HG02840 (cell line): Measurements from ENCODE around the gene GLRA3.
A peak's percentile ranks its signal among the peaks of the same experiment; 100 is the strongest.
"Not testable (repeated sequence)": the region's sequence is repeated elsewhere in the genome, so short reads cannot be mapped to it uniquely, and the experiment has no call there.

ENCODE experiments used
- ATAC-seq: cut with Tn5 transposase; IDR thresholded peaks from one replicate; pipeline ENCODE4 v1.9.1; 2021; ENCODE audit warnings: mild to moderate bottlenecking, moderate library complexity, moderate number of reproducible peaks; ENCODE audit not compliant: unreplicated experiment, low FRiP score

Gene GLRA3

DNA sequence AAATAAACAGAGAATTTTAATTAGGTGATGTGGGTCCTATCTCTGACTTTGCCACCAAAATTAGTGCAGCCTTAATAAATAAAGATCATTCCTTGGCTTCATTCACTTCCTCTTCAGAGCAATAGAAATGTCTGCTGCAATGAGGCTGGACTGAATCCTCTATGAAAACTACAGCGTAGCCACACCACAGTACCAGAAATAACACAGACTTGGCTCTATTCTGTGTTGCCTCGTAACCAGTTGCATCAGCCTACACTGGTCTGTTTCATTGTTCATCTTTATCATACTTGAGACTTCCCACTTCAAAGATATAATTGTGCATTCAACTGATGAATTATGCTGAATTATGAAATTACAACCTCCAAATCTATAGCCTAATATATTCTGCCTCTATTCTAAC, 15.8 kb downstream of the GLRA3 start:
- no peak for ATAC-seq

DNA sequence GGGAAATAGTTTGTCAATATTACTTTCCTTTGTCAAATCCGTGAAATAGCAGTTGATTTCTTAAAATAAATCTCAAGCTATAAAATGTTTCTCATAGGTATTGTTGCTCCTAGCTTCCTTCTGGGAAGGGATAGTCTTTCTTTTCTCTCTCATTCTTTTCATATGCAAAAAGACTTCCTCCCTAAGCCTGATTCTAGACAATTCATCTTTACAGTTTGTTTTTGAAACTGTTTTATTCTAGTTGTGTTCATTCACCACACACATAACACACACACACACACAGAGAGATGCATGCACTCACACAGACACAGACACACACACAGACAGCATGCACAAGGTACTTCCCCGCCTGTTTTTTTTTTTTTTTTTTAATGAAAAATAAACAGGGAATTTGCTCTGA, 18.2 kb downstream of the GLRA3 start:
- no peak for ATAC-seq

DNA sequence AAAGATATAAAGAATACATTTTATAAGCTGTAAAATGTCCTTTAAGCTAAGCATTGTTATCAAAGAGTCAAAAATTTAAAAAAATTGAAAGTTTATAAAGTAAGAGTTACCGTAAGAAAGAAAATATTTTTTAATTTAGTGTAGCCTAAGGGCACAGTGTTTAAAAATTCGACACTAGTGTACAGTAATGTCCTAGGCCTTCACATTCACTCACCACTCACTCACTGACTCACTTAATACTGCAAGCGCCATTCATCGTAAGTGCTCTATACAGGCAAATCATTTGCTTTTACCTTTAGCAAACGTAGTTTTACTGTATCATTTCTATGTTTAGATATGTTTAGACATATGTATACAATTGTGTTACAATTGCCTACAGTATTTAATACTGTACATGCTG, 20.2 kb downstream of the GLRA3 start:
- ATAC-seq: no peak

- no peak for ATAC-seq
These were observed 20.9 kb downstream of the GLRA3 start for GRCh38 chr4:174808119-174808518.

DNA sequence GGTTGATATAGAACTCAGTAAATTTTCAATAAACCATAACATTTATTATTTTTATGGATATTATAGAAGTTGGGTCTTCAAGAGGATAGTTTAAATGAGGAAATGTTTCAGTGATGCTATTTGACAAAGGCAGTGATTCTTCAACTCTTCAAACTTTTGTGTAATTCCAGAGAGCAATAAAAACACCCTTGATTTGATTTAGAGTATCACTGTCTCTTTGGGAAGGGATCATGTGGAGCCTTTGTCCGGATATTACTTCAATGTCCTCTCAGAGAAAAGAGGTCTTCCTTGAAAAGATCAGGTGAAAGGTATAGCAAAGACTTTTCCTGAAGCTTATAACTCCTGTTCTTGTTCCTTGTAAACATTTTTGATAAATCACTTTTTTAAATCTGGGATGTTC, 23.3 kb downstream of the GLRA3 start:
- ATAC-seq: no peak

DNA sequence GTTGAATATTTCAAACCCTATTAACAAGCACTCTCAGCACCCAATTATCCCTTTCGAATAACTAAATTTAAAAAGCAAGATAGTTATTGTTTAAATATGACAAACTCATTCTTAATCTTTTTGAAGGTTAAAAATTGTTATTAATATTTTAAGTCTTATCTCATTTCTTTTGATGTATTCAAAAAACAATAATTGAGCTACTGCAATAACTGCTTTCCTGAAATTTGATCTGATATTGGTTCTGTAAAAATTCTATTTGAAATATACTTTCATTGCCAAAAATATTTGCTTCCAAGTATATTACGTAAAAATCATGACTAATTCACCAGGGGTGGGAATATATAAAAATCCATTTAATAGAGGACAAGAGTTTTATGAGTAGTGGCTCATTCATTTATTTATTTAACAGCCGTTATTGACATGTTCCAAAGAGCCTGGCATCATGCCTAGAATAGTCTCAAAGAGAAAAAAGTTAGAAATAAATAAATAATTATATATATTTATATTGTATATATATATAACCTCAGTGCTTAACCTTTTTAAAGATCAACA, 34.4 kb downstream of the GLRA3 start:
- no peak for ATAC-seq

DNA sequence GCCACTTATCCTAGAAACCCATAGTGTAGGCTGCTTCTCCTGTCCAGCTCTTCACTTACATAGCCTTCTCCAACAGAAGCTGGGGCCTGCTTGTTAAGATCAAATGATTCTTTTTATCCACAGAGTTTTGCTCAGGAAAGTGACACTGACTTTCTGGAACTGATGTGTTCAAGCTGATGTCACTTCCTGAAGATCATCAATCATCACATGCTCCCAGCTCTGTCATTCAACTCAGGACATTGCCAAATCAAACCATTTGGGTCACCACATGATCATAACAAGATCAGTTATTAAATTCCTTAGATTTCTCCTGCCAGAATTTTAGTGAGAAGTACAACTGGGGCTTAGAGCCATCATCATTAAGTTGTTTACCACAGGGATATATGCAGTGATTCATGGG, 39.4 kb downstream of the GLRA3 start:
- no peak for ATAC-seq

DNA sequence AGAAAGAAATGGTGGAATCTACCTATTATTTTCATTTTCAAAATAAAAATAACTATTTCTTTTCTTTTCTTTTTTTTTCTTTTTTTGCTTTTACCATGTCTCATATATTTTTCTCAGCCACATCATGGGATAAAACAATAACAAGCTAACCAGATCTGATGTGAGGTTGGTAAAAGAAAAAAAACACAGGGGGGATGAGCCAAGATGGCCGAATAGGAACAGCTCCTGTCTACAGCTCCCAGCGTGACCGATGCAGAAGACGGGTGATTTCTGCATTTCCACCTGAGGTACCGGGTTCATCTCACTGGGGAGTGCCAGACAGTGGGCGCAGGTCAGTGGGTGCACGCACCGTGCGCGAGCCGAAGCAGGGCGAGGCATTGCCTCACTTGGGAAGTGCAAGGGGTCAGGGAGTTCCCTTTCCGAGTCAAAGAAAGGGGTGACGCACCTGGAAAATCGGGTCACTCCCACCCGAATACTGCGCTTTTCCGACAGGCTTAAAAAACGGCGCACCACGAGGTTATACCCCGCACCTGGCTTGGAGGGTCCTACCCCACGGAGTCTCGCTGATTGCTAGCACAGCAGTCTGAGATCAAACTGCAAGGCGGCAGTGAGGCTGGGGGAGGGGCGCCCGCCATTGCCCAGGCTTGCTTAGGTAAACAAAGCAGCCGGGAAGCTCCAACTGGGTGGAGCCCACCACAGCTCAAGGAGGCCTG, 50.6 kb downstream of the GLRA3 start:
- not testable (repeated sequence) for ATAC-seq

GRCh38 chr4:174775366-174775765, 53.7 kb downstream of the GLRA3 start:
- no peak for ATAC-seq

DNA sequence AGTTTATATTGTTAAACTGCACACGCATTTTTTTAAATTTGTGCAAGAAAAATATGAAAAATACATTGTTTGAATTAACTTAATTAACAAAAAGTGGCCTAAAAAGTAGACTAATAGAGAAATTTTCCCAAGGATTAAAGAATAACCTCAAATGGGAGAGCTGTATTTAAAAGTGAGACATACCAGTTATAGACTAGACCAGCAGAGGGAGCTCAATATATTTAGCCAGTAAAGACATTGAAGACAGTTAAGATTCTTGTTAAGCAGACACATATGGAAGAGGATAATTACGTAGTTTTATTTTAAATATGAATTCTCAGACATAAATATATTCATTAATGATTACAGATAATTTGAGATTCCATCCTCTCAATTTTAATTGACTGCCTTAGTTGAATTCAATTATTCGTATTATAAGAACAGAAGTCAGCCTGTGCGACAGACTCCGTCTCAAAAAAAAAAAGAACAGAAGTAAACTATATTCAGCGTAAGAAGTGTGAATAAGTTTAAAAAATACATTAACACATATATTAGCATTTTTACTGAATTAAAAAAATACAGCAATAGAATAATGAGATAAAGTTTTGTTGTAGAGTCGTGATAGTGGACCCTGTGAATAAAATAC, 64.8 kb downstream of the GLRA3 start:
- ATAC-seq: peak; percentile 56

GRCh38 chr4:174763454-174764104, 65.5 kb downstream of the GLRA3 start:
- ATAC-seq: peak; percentile 78

GRCh38 chr4:174761451-174761850, 67.6 kb downstream of the GLRA3 start:
- ATAC-seq: no peak

- ATAC-seq: no peak
These were observed 71.3 kb downstream of the GLRA3 start for GRCh38 chr4:174757736-174758135.

DNA sequence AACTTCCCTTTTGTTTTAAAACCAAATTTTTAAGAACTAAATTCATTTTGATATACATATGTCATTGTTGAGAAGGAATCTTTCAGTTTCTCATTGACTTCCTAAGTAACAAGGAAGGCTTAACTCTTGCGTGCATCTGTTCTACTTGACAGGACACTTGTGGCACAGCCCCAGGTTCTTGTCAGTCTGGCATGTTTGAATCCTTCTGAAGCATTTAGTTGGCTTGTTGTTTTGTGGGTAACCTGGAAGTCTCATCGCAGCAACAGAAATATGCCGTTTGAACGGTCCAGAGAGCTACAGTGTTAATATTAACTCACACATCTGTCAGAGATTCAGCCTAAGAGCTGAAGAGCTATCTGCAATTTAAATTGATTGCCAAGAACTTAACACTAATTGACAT, 76.0 kb downstream of the GLRA3 start:
- ATAC-seq: no peak

- ATAC-seq: no peak
These were observed 77.0 kb downstream of the GLRA3 start for GRCh38 chr4:174752026-174752425.

DNA sequence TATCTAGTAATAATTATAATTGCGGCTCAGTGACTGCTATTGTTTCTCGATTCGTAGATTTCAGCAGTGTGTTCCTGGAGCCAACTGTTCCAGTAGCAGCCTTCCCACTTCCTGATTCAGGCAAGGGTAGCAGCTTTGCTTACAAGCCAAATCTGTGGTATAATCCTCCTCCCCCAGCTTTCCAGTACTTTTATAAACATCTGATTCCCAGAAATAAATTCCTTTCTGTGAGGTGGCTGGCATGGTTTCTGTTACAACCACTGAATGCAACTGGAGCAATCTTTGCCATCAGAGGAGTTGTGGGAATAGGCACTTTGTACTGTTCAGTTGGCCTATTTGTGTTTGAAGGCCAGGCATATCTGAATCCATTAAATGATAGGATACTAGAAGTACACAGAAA, 80.0 kb downstream of the GLRA3 start:
- no peak for ATAC-seq

DNA sequence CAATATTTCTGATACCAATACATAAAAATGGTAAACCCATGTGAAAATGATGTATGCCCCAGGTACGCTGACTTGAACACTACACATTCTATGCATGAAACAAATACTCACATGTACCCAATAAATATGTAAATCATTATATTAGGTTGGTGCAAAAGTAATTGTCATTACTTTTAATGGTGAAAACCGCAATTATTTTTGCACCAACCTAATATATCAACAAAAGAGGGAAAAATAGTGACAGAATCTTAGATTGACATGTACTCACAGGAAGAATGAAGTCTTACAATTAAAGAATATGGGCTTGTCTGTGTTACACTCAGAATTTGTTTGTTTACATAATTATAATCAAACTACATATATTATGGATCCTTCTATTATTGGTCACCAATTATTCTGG, 82.3 kb downstream of the GLRA3 start:
- ATAC-seq: no peak

DNA sequence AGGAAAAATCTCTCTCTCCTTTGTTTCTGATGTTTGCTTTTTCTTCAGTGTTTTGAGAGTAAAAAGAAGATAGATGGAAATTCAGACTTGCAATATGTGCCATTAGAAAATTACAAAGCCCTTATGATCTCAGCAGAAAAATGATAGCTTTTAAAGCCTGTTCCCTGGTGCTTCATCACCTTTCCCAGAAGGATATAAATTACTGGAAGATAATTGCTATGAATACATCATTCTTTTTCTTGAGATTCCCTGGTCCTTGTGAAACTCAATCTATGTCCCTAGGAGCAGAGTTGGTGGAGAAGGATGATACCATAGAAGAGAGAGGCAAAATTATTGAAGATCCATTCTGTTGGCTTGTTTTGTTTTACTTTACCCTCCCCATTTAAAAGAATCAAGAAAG, 86.5 kb downstream of the GLRA3 start:
- ATAC-seq: no peak

DNA sequence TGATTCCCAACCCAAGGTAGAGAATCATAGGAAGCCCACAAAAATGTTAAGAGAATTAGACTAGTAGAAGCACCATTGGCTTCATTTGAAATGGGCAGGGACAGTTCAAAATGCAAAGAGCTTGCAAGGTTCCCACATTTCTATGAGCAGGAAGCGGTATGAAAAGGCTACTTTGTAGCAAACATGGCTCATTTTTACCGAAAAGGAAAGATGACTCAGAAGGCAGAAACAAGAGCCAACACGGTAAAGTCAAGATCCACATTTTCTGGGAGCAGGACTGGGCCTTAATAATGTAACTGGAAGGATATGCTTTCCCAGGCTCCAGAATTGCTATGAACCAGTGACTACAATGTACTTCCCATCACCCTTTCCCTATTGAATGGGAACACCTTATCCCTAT, 89.5 kb downstream of the GLRA3 start:
- ATAC-seq: no peak

GRCh38 chr4:174734181-174734580, 94.9 kb downstream of the GLRA3 start:
- no peak for ATAC-seq

GRCh38 chr4:174717828-174718227, 111.2 kb downstream of the GLRA3 start:
- ATAC-seq: no peak
